ENCODE measurements around the gene ABHD12.
"Not testable (repeated sequence)": the region's sequence is repeated elsewhere in the genome, so short reads cannot be mapped to it uniquely, and the experiment has no call there.

Gene ABHD12

DNA sequence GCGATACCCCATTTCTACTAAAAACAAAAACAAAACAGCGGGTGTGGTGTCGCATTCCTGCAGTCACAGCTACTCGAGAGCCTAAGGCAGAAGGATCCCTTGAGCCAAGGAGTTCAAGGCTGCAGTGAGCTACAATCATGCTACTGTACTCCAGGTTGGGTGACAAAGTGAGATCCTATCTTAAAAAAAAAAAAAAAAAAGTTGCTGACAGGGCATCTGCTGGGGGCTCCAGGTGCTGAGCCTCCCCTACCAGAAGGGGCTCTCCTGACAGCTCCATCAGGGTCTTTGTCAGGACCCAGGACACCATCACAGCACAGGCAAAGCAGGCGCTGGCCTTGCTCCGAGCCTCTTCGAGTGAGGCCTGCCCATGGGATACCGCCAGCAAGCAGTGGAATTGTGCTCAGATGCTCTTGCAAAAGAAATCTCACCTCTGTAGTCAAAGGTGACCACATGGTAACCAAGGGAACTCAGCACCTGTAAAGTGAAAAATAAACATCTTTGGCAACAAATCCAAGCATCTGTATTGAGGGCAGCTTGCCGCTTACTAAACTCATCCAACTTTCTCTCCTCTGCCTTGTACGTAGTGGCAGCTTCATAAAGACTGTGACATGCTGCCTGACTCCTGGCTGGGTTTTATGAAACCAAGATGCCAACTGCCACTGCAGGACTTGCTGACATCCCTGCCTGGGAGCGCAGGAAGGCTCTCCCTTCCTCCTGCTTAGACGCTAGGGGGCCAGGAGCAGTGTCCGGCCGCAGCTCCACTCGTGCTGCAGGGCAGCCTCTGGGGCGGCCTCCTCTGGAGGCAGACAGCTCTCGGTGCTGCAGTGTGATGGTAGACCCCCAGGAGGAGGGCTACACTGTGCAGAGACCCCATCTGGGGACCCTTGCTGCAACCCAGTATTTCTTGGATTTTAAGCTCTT, 75.9 kb downstream of the ABHD12 start:
- no peaks in the 10 kb centered on the region for H3K79me2 ChIP-seq (ENCODE audit: control insufficient read depth, insufficient read depth, low read length, unreplicated experiment)
- H3K27ac ChIP-seq (ENCODE audit: low read depth, low read length): peak overlapping the region; percentile 14; the same call in 1 of the 2 replicates
- H2AFZ ChIP-seq (ENCODE audit: low read length, unreplicated experiment): no peak overlapping the region
- H3K27me3 ChIP-seq (ENCODE audit: insufficient read depth, low read length): no peaks in the 10 kb centered on the region
- peaks cover 38% of the 10 kb centered on the region for H3K4me1 ChIP-seq (ENCODE audit: control insufficient read depth, insufficient read depth, low read length, unreplicated experiment)
- H3K36me3 ChIP-seq (ENCODE audit: insufficient read depth, low read length): no peaks in the 10 kb centered on the region
- H3K4me3 ChIP-seq (ENCODE audit: low read depth, low read length): no peak overlapping the region

DNA sequence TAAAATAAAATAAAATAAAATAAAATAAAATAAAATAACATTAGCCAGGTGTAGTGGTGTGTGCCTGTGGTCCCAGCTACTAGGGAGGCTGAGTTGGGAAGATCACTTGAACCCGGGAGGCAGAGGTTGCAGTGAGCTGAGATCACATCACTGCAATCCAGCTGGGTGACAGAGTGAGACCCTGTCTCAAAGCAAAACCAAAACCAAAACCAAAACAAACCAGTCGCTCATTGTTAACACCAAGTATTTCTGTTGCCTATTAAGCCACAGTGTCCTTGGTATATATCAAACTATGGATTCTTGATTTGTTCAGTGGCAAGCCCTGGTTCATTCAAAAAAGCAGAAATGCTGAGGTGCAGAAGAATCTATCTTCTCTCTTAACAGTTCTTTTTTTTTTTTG, 77.0 kb downstream of the ABHD12 start:
- H3K79me2 ChIP-seq (ENCODE audit: control insufficient read depth, insufficient read depth, low read length, unreplicated experiment): no peaks in the 10 kb centered on the region
- no peak overlapping the region for H3K27ac ChIP-seq (ENCODE audit: low read depth, low read length)
- H3K4me1 ChIP-seq (ENCODE audit: control insufficient read depth, insufficient read depth, low read length, unreplicated experiment): peaks cover 49% of the 10 kb centered on the region
- no peaks in the 10 kb centered on the region for H3K36me3 ChIP-seq (ENCODE audit: insufficient read depth, low read length)
- H3K4me3 ChIP-seq (ENCODE audit: low read depth, low read length): no peak overlapping the region
- no peaks in the 10 kb centered on the region for H3K27me3 ChIP-seq (ENCODE audit: insufficient read depth, low read length)
- no peak overlapping the region for H2AFZ ChIP-seq (ENCODE audit: low read length, unreplicated experiment)

DNA sequence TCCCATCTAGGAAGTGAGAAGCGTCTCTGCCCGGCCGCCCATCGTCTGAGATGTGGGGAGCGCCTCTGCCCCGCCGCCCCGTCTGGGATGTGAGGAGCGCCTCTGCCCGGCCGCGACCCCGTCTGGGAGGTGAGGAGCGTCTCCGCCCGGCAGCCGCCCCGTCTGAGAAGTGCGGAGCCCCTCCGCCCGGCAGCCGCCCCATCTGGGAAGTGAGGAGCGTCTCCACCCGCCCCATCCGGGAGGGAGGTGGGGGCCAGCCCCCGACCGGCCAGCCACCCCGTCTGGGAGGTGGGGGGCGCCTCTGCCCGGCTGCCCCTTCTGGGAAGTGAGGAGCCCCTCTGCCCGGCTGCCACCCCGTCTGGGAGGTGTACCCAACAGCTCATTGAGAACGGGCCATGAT, 77.9 kb downstream of the ABHD12 start:
- not testable (repeated sequence) for H2AFZ ChIP-seq (ENCODE audit: low read length, unreplicated experiment); H3K79me2 ChIP-seq (ENCODE audit: control insufficient read depth, insufficient read depth, low read length, unreplicated experiment); H3K27ac ChIP-seq (ENCODE audit: low read depth, low read length); H3K27me3 ChIP-seq (ENCODE audit: insufficient read depth, low read length); H3K36me3 ChIP-seq (ENCODE audit: insufficient read depth, low read length); H3K4me3 ChIP-seq (ENCODE audit: low read depth, low read length)
- peaks cover 55% of the 10 kb centered on the region for H3K4me1 ChIP-seq (ENCODE audit: control insufficient read depth, insufficient read depth, low read length, unreplicated experiment)

DNA sequence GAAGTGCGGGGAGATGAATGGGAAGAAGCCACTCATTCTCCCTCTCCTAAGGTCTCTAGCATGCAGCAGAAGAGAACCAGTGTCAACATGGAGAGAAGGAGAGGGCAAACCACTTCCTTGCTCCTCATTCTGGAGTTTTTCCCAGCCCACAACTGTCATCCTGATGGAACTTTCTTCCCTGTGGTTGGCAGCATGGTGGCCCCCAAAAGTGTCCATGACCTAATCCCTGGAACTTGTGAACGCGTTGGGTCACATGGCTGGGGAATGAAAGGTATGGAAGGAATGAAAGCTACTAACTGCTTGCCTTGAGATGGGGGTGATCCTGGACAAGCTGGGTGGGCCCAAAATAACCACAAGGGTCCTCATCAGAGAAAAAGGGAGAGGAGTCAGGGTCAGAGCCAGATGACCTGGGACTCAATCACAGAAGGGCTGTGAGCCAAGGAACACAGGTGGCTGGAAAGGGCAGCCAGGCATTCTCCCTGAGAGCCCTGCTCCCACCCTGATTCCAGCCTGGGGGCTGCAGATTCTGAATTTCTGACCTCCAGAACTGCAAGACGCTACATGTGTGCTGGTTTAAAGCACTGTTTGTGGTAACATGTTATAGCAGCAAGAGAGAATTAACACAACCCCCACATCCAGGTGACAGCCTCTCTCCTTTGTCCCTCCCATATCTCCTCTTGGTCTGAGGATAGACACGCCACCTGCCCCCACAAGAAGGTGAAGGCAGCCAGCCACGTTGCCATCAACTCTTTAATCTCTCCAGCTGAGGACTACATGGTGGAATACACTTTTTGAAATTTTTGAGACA, 79.5 kb downstream of the ABHD12 start:
- Histone ChIP-seq H3K36me3 (ENCODE audit: insufficient read depth, low read length) (no peaks in the 10 kb centered on the region), H3K4me3 (ENCODE audit: low read depth, low read length) (peak overlapping the region; percentile 62), H2AFZ (ENCODE audit: low read length, unreplicated experiment) (no peak overlapping the region), H3K79me2 (ENCODE audit: control insufficient read depth, insufficient read depth, low read length, unreplicated experiment) (no peaks in the 10 kb centered on the region), H3K27me3 (ENCODE audit: insufficient read depth, low read length) (no peaks in the 10 kb centered on the region), H3K4me1 (ENCODE audit: control insufficient read depth, insufficient read depth, low read length, unreplicated experiment) (peaks cover 55% of the 10 kb centered on the region), H3K27ac (ENCODE audit: low read depth, low read length) (peak overlapping the region; percentile 99)

DNA sequence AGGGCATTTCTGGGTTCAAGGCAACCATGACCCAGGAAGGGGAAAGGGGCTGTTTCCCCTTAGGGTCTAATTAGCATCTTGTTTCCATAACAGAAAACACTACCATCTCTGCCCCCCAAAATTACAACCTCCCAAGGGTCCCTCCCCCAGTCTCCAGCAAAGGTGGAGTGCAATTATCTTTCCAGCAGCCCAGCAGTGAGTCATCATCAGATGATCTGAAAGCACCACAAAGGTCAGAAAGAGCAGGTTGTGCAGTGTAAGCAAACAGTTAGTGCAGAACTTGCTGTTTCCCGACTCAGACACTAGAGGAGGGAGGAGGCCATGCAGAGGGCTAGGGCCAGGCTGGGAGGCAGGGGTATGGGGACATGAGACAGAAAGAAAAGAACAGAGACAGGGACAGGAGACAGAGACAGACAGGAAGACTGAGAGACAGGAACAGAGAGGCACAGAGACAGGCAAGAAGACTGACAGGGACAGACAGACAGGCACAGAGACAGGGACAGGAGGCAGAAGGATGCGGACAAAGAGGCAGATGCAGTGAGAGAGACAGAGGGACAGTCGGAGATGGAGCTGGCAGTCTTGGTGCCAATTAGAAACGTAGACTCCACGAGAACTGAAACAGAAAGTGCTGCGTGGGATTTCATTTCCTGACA, 80.2 kb downstream of the ABHD12 start:
- no peaks in the 10 kb centered on the region for H3K36me3 ChIP-seq (ENCODE audit: insufficient read depth, low read length)
- H3K4me3 ChIP-seq (ENCODE audit: low read depth, low read length): peak overlapping the region; percentile 62
- H3K27ac ChIP-seq (ENCODE audit: low read depth, low read length): peak overlapping the region; percentile 99
- H3K4me1 ChIP-seq (ENCODE audit: control insufficient read depth, insufficient read depth, low read length, unreplicated experiment): peaks cover 48% of the 10 kb centered on the region
- H3K27me3 ChIP-seq (ENCODE audit: insufficient read depth, low read length): no peaks in the 10 kb centered on the region
- H2AFZ ChIP-seq (ENCODE audit: low read length, unreplicated experiment): no peak overlapping the region
- H3K79me2 ChIP-seq (ENCODE audit: control insufficient read depth, insufficient read depth, low read length, unreplicated experiment): no peaks in the 10 kb centered on the region

DNA sequence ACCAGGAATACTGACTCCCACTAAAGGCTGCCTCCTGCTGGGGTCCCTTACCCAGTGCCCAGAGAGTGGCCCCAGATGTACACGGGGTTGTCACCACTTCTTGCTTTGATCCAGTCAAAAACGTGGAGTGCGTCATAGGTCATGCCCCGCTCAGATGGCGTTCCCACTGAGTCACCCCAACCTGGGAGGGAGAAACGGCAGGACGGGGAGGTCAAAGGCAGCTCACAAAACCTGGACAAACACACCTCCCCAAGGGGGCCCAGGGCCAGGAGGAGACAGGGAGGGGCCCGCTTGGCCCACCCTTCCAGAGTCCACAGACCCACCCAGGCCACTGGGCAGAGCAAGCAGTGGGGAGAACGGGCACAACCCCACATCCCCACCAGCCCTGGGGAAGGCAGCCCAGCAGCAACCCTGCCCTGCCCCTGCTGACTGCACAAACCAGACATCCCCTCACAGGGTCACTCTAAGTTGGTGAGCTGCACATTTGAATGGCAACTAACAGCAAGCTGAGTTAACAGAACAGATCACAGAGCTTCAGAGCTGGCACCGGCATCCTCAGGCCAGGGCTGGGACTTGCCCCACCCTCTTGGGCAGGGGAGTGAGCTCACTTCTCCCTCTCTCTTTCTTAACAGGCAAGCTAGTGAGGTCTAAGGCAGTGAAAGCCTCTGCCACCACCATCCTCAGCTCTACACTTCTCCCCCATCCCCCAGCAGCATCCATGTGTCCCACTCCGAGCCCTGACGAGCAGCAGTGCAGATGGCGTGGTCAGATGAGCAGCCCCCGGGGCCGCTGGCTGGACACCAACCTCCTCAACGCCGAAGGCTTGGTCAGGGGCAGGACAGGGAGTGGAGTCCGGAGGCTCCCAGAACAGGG, 81.0 kb downstream of the ABHD12 start:
- H3K27me3 ChIP-seq (ENCODE audit: insufficient read depth, low read length): no peaks in the 10 kb centered on the region
- no peaks in the 10 kb centered on the region for H3K36me3 ChIP-seq (ENCODE audit: insufficient read depth, low read length)
- no peak overlapping the region for H2AFZ ChIP-seq (ENCODE audit: low read length, unreplicated experiment)
- no peaks in the 10 kb centered on the region for H3K79me2 ChIP-seq (ENCODE audit: control insufficient read depth, insufficient read depth, low read length, unreplicated experiment)
- H3K4me1 ChIP-seq (ENCODE audit: control insufficient read depth, insufficient read depth, low read length, unreplicated experiment): peaks cover 41% of the 10 kb centered on the region
- H3K27ac ChIP-seq (ENCODE audit: low read depth, low read length): peak overlapping the region; percentile 99
- H3K4me3 ChIP-seq (ENCODE audit: low read depth, low read length): peak overlapping the region; percentile 62

DNA sequence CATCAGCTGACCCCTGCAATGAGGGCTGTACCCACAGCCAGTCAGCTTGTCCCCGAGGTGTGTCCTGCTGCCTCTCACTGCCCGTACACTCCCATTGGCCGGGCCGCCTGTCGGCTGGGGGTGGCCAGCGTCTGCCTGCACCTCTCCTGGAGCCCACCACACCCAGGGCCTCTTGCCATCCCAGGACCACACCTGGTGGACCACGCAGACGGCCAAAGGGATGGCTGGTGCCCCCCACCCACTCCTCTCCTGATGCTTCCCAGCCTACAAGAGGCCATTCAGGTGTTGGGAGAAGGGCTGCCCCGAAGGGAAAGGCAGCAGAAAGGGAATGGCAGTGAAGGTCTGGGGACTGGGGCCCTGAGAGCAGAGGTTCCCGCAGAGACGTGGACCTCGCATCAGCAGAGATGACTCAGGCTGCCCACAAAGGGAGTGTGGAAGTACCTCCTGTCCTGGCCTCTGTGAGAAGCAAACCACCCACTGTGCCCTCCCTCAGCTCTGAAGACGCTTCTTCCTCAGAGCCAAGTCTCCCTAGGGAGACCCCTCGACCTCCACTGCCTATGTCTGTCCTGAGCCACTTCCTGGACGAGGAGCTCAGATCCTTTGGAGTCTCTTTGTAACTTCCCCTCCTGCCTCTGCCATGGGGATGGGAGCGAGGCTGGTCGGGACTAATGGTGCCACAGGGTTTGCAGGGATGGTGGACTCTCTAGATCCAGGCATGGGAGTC, 81.8 kb downstream of the ABHD12 start:
- no peaks in the 10 kb centered on the region for H3K36me3 ChIP-seq (ENCODE audit: insufficient read depth, low read length)
- no peak overlapping the region for H2AFZ ChIP-seq (ENCODE audit: low read length, unreplicated experiment)
- no peaks in the 10 kb centered on the region for H3K79me2 ChIP-seq (ENCODE audit: control insufficient read depth, insufficient read depth, low read length, unreplicated experiment)
- H3K4me1 ChIP-seq (ENCODE audit: control insufficient read depth, insufficient read depth, low read length, unreplicated experiment): peaks cover 41% of the 10 kb centered on the region
- peak overlapping the region; percentile 99 for H3K27ac ChIP-seq (ENCODE audit: low read depth, low read length)
- H3K4me3 ChIP-seq (ENCODE audit: low read depth, low read length): 0 out of 2 replicates have a peak overlapping the region, but pooled peaks have one; percentile 42
- no peaks in the 10 kb centered on the region for H3K27me3 ChIP-seq (ENCODE audit: insufficient read depth, low read length)

DNA sequence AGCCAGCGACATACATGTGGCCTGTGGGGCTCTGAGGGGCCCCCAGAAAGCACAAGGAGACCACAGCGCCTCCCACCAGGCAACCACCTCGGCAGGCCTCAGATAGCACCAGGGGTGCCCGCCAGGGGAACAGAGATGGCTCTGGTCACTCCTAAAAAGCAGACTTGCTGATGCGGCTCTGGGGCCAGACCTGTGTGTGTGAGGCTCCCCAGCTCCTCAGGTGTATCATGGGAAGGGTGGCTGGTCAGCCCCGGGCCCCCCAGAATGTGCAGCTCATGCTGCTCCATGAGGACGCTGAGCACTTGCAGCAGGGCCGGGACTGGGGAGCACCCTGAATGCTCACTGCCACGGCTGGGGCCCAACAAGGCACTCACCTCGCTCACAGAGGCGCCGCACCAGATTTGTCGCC, 82.5 kb downstream of the ABHD12 start:
- H3K36me3 ChIP-seq (ENCODE audit: insufficient read depth, low read length): no peaks in the 10 kb centered on the region; the same call in 1 of the 2 replicates
- peak overlapping the region; percentile 99 for H3K27ac ChIP-seq (ENCODE audit: low read depth, low read length)
- no peaks in the 10 kb centered on the region for H3K27me3 ChIP-seq (ENCODE audit: insufficient read depth, low read length)
- H3K4me3 ChIP-seq (ENCODE audit: low read depth, low read length): no peak overlapping the region
- no peak overlapping the region for H2AFZ ChIP-seq (ENCODE audit: low read length, unreplicated experiment)
- H3K79me2 ChIP-seq (ENCODE audit: control insufficient read depth, insufficient read depth, low read length, unreplicated experiment): no peaks in the 10 kb centered on the region
- peaks cover 38% of the 10 kb centered on the region for H3K4me1 ChIP-seq (ENCODE audit: control insufficient read depth, insufficient read depth, low read length, unreplicated experiment)

DNA sequence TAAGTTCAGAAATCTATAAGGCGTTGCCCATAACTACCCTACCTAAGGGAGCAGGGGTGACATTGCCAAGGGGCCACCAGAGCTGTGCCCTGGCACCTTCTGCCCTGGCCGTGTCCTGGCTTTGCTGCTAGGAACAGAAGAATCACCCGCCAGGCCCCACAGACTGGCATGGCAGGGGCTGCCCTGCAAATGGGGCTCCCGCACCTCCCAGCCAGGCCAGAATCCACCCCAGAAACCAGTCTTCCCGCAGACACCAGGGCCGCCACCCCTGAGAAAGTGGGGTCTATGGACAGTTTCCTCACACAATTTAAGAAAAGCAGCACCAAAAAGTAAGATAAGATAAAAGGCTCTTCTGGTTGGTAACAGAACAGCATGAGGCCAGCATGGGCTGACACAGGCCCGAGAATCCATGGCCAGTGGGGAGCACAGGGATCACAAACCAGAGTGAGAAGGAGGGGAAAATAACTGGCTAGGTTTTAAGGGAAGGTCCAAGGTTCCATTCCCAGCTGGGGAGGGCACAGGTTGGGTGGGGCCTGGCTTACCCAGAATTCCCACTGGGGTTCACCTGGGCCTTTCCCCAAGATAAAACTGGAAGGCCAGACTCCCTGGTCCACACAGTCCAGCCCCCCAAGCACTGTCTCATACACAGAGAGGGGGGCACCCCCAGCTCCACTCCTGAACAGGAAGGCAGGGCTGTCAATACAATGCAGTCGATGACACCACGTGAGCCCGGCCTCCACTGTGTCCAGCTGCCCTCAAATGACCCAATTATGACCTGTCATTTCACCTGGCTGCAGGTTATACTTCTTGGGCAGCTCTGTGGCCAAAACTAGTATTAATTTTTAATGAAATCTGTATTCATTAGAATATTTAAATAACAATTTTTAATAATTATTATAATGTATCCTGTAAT, 83.4 kb downstream of the ABHD12 start:
- H2AFZ ChIP-seq (ENCODE audit: low read length, unreplicated experiment): no peak overlapping the region
- H3K27ac ChIP-seq (ENCODE audit: low read depth, low read length): peak overlapping the region; percentile 20; the same call in 1 of the 2 replicates
- no peaks in the 10 kb centered on the region; the same call in 1 of the 2 replicates for H3K36me3 ChIP-seq (ENCODE audit: insufficient read depth, low read length)
- H3K4me1 ChIP-seq (ENCODE audit: control insufficient read depth, insufficient read depth, low read length, unreplicated experiment): peaks cover 38% of the 10 kb centered on the region
- H3K27me3 ChIP-seq (ENCODE audit: insufficient read depth, low read length): no peaks in the 10 kb centered on the region
- no peak overlapping the region for H3K4me3 ChIP-seq (ENCODE audit: low read depth, low read length)
- no peaks in the 10 kb centered on the region for H3K79me2 ChIP-seq (ENCODE audit: control insufficient read depth, insufficient read depth, low read length, unreplicated experiment)

Data from ACC112 (cell line).